Subcutaneous adipose tissue (tissue), 4 donors: ENCODE results near the gene UNC79. TPM values are rescaled to one million over a fixed set of nuclear protein-coding genes. Genes with fewer than 3 reads are reported as not detected.

Source experiments
- total RNA-seq, 4 donors: library from RNA; depleted of rRNA; stranded (reverse); fragments of >200 nt; gene quantifications; one replicate each; pipeline ENCODE4 v1.1.0, GENCODE V29; 2016
- TF ChIP-seq, protein P1 (sequence below): fragments of 450-650 bp; IDR thresholded peaks from one replicate; pipeline ENCODE4 v1.5.1; 2016; ENCODE audit warnings: low read depth, mild to moderate bottlenecking, control low read depth, antibody characterized with exemption, moderate library complexity

The UNC79 gene
- total RNA-seq, 4 donors from 2014 or later, result 0.16 to 0.75 (median 0.28) TPM

DNA sequence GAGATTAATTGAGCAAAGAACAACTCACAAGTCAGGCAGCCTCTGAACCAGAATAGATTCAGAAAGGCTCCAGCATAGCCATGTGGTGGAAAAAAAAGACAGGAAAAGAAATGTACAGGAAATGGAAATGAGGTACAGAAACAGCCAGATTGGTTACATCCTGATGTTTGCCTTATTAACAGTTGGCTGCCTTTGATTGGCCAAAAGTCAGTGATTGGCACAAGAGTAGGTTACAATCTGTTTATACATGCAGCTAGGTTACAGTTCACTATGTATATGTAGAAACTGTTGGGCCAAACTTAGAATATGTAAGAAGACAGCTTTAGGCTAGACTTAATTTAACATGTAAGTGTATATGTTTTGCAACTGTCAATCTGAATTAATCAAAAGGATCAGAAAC lies 118.9 kb downstream of the UNC79 start:
- TF ChIP-seq, protein P1, sequence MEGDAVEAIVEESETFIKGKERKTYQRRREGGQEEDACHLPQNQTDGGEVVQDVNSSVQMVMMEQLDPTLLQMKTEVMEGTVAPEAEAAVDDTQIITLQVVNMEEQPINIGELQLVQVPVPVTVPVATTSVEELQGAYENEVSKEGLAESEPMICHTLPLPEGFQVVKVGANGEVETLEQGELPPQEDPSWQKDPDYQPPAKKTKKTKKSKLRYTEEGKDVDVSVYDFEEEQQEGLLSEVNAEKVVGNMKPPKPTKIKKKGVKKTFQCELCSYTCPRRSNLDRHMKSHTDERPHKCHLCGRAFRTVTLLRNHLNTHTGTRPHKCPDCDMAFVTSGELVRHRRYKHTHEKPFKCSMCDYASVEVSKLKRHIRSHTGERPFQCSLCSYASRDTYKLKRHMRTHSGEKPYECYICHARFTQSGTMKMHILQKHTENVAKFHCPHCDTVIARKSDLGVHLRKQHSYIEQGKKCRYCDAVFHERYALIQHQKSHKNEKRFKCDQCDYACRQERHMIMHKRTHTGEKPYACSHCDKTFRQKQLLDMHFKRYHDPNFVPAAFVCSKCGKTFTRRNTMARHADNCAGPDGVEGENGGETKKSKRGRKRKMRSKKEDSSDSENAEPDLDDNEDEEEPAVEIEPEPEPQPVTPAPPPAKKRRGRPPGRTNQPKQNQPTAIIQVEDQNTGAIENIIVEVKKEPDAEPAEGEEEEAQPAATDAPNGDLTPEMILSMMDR, result no peak

DNA sequence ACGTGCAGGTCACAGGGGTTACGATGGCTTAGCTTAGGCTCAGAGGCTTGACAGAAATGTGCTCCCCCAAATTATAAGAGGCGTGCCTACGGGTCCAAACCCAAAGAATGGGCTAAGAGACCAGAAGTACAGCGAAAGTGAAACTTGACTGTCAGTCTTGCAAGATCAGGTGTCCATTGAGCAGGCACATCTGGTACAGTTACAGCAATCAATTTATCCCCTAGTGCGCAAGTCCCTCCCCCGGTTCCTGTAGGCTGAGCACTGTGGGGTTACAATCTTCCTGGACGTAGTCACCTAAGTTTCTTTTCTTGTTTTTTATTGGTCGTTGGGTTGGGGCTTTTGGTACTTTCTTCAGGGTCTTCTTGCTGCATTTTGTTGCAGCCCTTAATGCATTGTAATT lies 134.2 kb downstream of the UNC79 start:
- TF ChIP-seq, protein P1, result no peak

DNA sequence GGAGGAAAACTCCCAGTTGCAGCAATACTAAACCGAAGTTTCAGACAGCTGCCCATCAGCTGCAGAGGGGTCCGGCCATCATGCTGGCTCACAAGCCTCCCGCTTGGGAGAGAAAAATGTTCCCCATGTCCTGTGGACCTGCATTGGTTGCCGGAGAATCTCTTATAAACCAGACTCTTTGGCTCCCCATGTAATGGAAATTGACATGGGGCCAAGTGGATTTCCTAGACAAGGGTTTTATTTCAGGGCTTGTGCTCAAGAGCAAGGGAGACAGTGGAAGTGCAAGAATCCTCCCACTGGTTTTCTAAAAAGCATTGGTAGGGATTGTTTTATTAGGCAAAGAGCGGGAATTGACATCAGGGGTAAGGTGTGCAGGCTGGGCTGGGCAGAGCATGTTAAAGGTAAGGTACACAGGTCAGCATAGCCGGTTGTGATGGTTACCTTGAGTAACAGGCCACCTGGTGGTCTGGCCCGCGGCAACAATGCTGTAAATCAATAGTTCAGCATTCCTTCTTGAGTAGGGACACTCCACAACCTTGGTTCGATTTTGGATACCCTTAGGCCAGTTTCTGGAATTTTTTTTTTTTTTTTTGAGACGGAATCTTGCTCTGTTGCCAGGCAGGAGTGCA lies 135.4 kb downstream of the UNC79 start:
- TF ChIP-seq, protein P1, result no peak

DNA sequence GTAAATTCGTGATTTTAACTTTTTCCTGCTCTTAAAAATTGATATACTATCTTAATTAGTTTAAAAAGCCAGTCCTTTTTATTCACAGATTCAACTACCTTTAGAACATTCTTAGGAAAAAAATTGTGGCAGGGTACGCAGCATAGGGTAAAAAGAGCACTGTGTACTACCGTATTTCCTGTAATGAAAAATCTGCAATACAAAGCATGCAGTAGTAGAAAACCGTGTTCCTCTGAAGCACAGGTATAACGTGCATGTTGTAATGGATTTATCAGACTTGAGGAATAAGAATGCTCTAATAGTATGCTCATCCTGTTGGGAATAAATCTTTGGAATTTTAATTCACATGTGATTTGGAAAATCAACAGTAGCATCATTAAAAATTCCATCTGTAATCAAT lies 140.5 kb downstream of the UNC79 start:
- TF ChIP-seq, protein P1, result no peak

DNA sequence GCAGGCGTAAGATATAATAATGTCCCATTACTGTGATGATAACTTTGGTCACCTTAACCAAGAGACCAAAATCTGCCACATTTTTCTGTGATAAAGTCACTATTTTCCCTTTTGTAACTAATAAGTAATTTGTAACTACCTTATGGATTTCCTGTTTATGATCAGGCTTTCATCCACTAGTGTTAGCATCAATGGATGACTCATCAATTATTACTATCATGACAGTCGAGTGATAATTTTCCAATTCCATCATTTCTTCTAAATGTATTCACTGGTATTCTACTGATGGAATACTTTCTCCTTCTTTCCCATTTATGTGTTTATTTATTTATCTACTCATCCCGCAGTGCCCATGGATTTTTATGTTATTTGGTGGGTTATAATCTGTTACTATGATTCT lies 148.4 kb downstream of the UNC79 start:
- TF ChIP-seq, protein P1, result no peak

DNA sequence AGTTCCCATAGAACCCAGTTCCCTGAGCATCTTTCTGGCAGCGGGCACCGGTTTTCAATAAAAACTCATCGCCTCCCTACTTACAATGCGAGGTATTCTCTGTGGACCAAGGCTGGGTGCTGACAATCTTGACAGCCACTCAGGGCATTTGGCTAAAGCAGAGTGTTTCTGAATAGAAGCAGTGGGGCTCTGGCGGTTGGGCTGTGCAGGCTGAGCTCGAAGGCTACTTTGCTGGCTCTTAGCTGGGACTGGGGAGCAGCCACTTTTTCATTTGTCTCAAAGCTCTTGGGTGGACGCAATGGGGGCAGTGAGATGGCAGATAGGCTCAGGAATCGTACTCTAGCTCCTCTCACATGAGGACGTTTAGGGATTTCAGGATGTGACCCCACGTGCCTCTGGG lies 151.8 kb downstream of the UNC79 start:
- TF ChIP-seq, protein P1, result no peak

DNA sequence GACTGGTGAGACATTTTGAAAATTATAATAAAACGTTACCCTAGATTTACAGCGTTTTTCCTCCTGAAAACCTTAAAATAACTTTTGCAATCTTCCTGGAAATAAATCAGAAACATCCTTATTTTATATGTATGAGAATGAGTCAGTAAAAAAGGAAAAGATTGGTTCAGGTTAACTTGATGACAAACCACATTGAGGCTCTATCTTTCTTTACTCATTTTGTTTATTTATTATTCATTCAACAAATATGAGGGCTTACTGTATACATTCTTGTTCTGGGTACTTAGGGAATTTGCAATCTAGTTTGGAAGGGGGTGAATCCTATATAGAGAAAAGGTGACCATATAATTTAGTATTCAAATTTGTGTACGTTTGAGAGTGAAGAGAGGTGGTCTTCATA lies 156.6 kb downstream of the UNC79 start:
- TF ChIP-seq, protein P1, result no peak
